ENCODE measurements around the gene CABP1.
"Not testable (repeated sequence)": the region's sequence is repeated elsewhere in the genome, so short reads cannot be mapped to it uniquely, and the experiment has no call there.

CABP1 gene

GRCh38 chr12:120597861-120598260, 42.6 kb upstream of the CABP1 start:
- no peak overlapping the region for H2AFZ ChIP-seq (ENCODE audit: low read depth)
- H3K27ac ChIP-seq = no peak overlapping the region
- no peaks in the 10 kb centered on the region for H4K20me1 ChIP-seq (ENCODE audit: insufficient read depth)
- no peaks in the 10 kb centered on the region for H3K79me2 ChIP-seq (ENCODE audit: insufficient read depth, low read depth)
- H3K9ac ChIP-seq = no peak overlapping the region
- no peak overlapping the region for H3K4me2 ChIP-seq
- no peaks in the 10 kb centered on the region for H3K4me1 ChIP-seq (ENCODE audit: low read depth, poor library complexity, severe bottlenecking)
- H3K4me3 ChIP-seq (IDR thresholded peaks at IDR 0.05; ENCODE audit: insufficient read depth, low read depth, low read length) = no peak overlapping the region
- no peaks in the 10 kb centered on the region for H3K27me3 ChIP-seq (ENCODE audit: insufficient read depth, low read depth)
- no peak for TF ChIP-seq CTCF (conservative IDR thresholded peaks at IDR 0.05; ENCODE audit: low read depth, low read length)
- H3K36me3 ChIP-seq (ENCODE audit: insufficient read depth) = no peaks in the 10 kb centered on the region

- no peak overlapping the region for H3K9ac ChIP-seq
- no peak overlapping the region for H3K4me3 ChIP-seq (IDR thresholded peaks at IDR 0.05; ENCODE audit: insufficient read depth, low read depth, low read length)
- no peaks in the 10 kb centered on the region for H3K27me3 ChIP-seq (ENCODE audit: insufficient read depth, low read depth)
- no peak overlapping the region for H3K4me2 ChIP-seq
- H3K79me2 ChIP-seq (ENCODE audit: insufficient read depth, low read depth) = no peaks in the 10 kb centered on the region
- no peaks in the 10 kb centered on the region for H3K36me3 ChIP-seq (ENCODE audit: insufficient read depth)
- no peak for TF ChIP-seq CTCF (conservative IDR thresholded peaks at IDR 0.05; ENCODE audit: low read depth, low read length)
- H3K4me1 ChIP-seq (ENCODE audit: low read depth, poor library complexity, severe bottlenecking) = no peaks in the 10 kb centered on the region
- H3K27ac ChIP-seq = no peak overlapping the region
- H2AFZ ChIP-seq (ENCODE audit: low read depth) = no peak overlapping the region
- H4K20me1 ChIP-seq (ENCODE audit: insufficient read depth) = no peaks in the 10 kb centered on the region
Measured at GRCh38 chr12:120598674-120599463, 41.6 kb upstream of the CABP1 start.

- H3K79me2 ChIP-seq (ENCODE audit: insufficient read depth, low read depth) = no peaks in the 10 kb centered on the region
- H3K36me3 ChIP-seq (ENCODE audit: insufficient read depth) = no peaks in the 10 kb centered on the region
- H4K20me1 ChIP-seq (ENCODE audit: insufficient read depth) = no peaks in the 10 kb centered on the region
- no peak overlapping the region for H3K4me2 ChIP-seq
- H3K27ac ChIP-seq = no peak overlapping the region
- no peak overlapping the region for H3K9ac ChIP-seq
- H3K4me1 ChIP-seq (ENCODE audit: low read depth, poor library complexity, severe bottlenecking) = no peaks in the 10 kb centered on the region
- no peak overlapping the region for H2AFZ ChIP-seq (ENCODE audit: low read depth)
- no peaks in the 10 kb centered on the region for H3K27me3 ChIP-seq (ENCODE audit: insufficient read depth, low read depth)
- no peak overlapping the region for H3K4me3 ChIP-seq (IDR thresholded peaks at IDR 0.05; ENCODE audit: insufficient read depth, low read depth, low read length)
- TF ChIP-seq CTCF (conservative IDR thresholded peaks at IDR 0.05; ENCODE audit: low read depth, low read length) = no peak
Measured at GRCh38 chr12:120599672-120600552, 40.5 kb upstream of the CABP1 start.

GRCh38 chr12:120602416-120602815, 38.0 kb upstream of the CABP1 start:
- H2AFZ ChIP-seq (ENCODE audit: low read depth); H3K27me3 ChIP-seq (ENCODE audit: insufficient read depth, low read depth); H4K20me1 ChIP-seq (ENCODE audit: insufficient read depth); H3K27ac ChIP-seq; H3K79me2 ChIP-seq (ENCODE audit: insufficient read depth, low read depth); H3K9ac ChIP-seq; H3K4me1 ChIP-seq (ENCODE audit: low read depth, poor library complexity, severe bottlenecking); H3K36me3 ChIP-seq (ENCODE audit: insufficient read depth); H3K4me2 ChIP-seq; H3K4me3 ChIP-seq (IDR thresholded peaks at IDR 0.05; ENCODE audit: insufficient read depth, low read depth, low read length): not testable (repeated sequence)

All from KMS-11 (cell line).